GM12878 (cell line): ENCODE results near the gene KRTAP5-8.

Source experiments
- CHD4 ChIP-seq: fragments of 200-600 bp; sonication (generic); IDR thresholded peaks from 2 replicates; pipeline ENCODE4 v1.6.1; 2016; ENCODE audit warnings: mild to moderate bottlenecking
- CTCF ChIP-seq, 3 experiments: IDR thresholded peaks in 2 of 3; conservative IDR thresholded peaks in 1 of 3; 2 replicates each; pipeline ENCODE4 v1.5.1; 2011; ENCODE audit warnings: low read depth in 3 of 3, low read length in 3 of 3, mild to moderate bottlenecking in 3 of 3, control low read depth in 2 of 3, moderate library complexity in 2 of 3, inconsistent platforms in 1 of 3, mixed read lengths in 1 of 3; ENCODE audit not compliant: control insufficient read depth in 2 of 3, insufficient read depth in 1 of 3; ENCODE audit errors: extremely low read depth in 1 of 3
- ZNF24 ChIP-seq: fragments of 450-650 bp; IDR thresholded peaks from 2 replicates; pipeline ENCODE4 v1.6.1; 2017; ENCODE audit warnings: antibody characterized with exemption, mild to moderate bottlenecking

GRCh38 chr11:71498091-71498490 is 39.7 kb upstream of the KRTAP5-8 start:
- TF ChIP-seq CTCF (IDR thresholded peaks at IDR 0.05 in 2 of 3, conservative IDR thresholded peaks at IDR 0.05 in 1 of 3; ENCODE audit: control insufficient read depth in 2 of 3, extremely low read depth in 1 of 3, insufficient read depth in 1 of 3, low read depth in 3 of 3, low read length in 3 of 3) (no peak), CHD4 (no peak), ZNF24 (no peak)
